PC-3 (cell line): Measurements from ENCODE around the gene SAMD4A. TPM values are rescaled to one million over a fixed set of nuclear protein-coding genes. Genes with fewer than 3 reads are reported as not detected.
A peak's percentile ranks its signal among the peaks of the same experiment; 100 is the strongest.

Source experiments
- ATAC-seq: fragments of 200-7000 bp; cut with Tn5 transposase; 2 replicates; pipeline ENCODE4 v1.9.1; 2020; ENCODE audit warnings: mild to moderate bottlenecking, moderate library complexity
- BruUV-seq: library from RNA; stranded (reverse); fragments of 400-500 nt; replicated peaks from 2 replicates; lab custom pipeline; 2021; lab: Mats Ljungman, UMichigan
- CTCF ChIA-PET: fragments of 300-600 bp; sonication (Branson Sonifier 250); formaldehyde crosslinking; loops from one replicate; lab custom pipeline; 2022; ENCODE audit warnings: antibody characterized with exemption; lab: Charles Lee
- POLR2A ChIA-PET: fragments of 300-600 bp; sonication (Branson Sonifier 250); formaldehyde crosslinking; loops from one replicate; lab custom pipeline; 2022; ENCODE audit warnings: antibody characterized with exemption; ENCODE audit not compliant: unreplicated experiment; lab: Charles Lee
- DNase-seq: peaks from one replicate; pipeline ENCODE4 v3.0.0-alpha.2; 2015
- H2AFZ ChIP-seq: fragments of 300-600 bp; sonication (generic); 2 replicates; pipeline ENCODE4 v1.6.0; 2016; ENCODE audit warnings: antibody characterized with exemption, low read length
- H3F3A ChIP-seq: fragments of 300-600 bp; sonication (generic); one replicate; pipeline ENCODE4 v1.6.0; 2017; ENCODE audit warnings: antibody characterized with exemption, low read length, control low read depth, mild to moderate bottlenecking; ENCODE audit not compliant: unreplicated experiment
- H3K27ac ChIP-seq: fragments of 300-600 bp; sonication (generic); 2 replicates; pipeline ENCODE4 v1.5.1; 2016; ENCODE audit warnings: mild to moderate bottlenecking, low read length
- H3K27me3 ChIP-seq: fragments of 300-600 bp; sonication (generic); 2 replicates; pipeline ENCODE4 v1.6.1; 2016; ENCODE audit warnings: low read length, mixed read lengths
- H3K36me3 ChIP-seq: fragments of 300-600 bp; sonication (generic); 2 replicates; pipeline ENCODE4 v1.6.1; 2016; ENCODE audit warnings: low read depth, mixed run types, low read length, mixed read lengths
- H3K4me1 ChIP-seq: fragments of 300-600 bp; sonication (generic); 2 replicates; pipeline ENCODE4 v1.5.1; 2016; ENCODE audit warnings: low read length; ENCODE audit not compliant: insufficient read depth
- H3K4me2 ChIP-seq: fragments of 300-600 bp; sonication (generic); 2 replicates; pipeline ENCODE4 v1.6.0; 2016; ENCODE audit warnings: low read length
- H3K4me3 ChIP-seq: fragments of 300-600 bp; sonication (generic); 2 replicates; pipeline ENCODE4 v1.5.1; 2016; ENCODE audit warnings: mild to moderate bottlenecking, low read length, mixed read lengths
- H3K79me2 ChIP-seq: fragments of 300-600 bp; sonication (generic); 2 replicates; pipeline ENCODE4 v1.6.1; 2017; ENCODE audit warnings: low read length, mixed read lengths
- H3K9ac ChIP-seq: fragments of 300-600 bp; sonication (generic); 2 replicates; pipeline ENCODE4 v1.6.0; 2016; ENCODE audit warnings: mild to moderate bottlenecking, low read length
- H3K9me2 ChIP-seq: fragments of 300-600 bp; sonication (generic); replicated peaks from 2 replicates; pipeline ENCODE4 v1.6.1; 2016; ENCODE audit warnings: mixed run types, low read length, mixed read lengths
- H3K9me3 ChIP-seq: fragments of 300-600 bp; sonication (generic); 2 replicates; pipeline ENCODE4 v1.6.1; 2016; ENCODE audit warnings: low read length, mixed read lengths
- H4K20me1 ChIP-seq: fragments of 300-600 bp; sonication (generic); 2 replicates; pipeline ENCODE4 v1.6.1; 2016; ENCODE audit warnings: low read length, mixed read lengths
- CTCF ChIP-seq: fragments of 300-600 bp; sonication (generic); conservative IDR thresholded peaks from 2 replicates; pipeline ENCODE4 v1.5.1; 2017; ENCODE audit warnings: antibody characterized with exemption, low read depth, mild to moderate bottlenecking, low read length
- EZH2 ChIP-seq: fragments of 300-600 bp; sonication (generic); IDR thresholded peaks from one replicate; pipeline ENCODE4 v1.6.1; 2017; ENCODE audit warnings: antibody characterized with exemption, mild to moderate bottlenecking, low read length; ENCODE audit not compliant: unreplicated experiment
- EZH2phosphoT487 ChIP-seq: fragments of 300-600 bp; sonication (generic); IDR thresholded peaks from 2 replicates; pipeline ENCODE4 v1.6.1; 2018; ENCODE audit warnings: mild to moderate bottlenecking, antibody characterized with exemption, low read length, borderline replicate concordance
- intact Hi-C: fragments of 100-400 bp; cut with micrococcal nuclease; formaldehyde crosslinking; loops from 2 replicates; pipeline ENCODE4 v1.9.0; 2023
- total RNA-seq: library from RNA; depleted of rRNA; stranded (reverse); fragments of >200 nt; gene quantifications from 2 replicates; pipeline ENCODE4 v1.2.3, GENCODE V29; 2014

SAMD4A gene
- total RNA-seq, 1 experiment from 2014 or later = 42.9 TPM

DNA sequence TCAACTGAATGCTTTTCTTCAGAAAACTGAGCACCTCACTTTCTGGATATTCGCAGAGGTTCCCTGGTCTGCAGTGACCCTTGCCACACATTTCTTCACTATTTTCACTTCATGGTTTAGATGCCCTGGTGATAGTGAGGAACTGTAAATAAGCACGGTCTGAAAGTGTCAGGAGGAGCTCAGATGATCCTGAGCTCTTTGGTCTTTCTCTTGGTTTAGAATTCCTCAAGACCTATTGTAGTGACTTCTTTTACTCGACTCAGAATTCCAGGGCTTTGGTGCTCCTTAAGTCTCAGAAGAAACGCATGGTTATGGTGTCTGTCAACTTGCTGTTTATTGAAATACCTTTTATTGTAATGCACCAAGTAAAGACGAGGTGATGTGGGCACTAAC is 84.0 kb downstream of the SAMD4A start:
- peak overlapping the region; percentile 75 for H3K4me2 ChIP-seq
- TF ChIP-seq EZH2phosphoT487 (no peak), EZH2 (no peak), CTCF (no peak)
- no peaks in the 10 kb centered on the region for H3K27me3 ChIP-seq
- no peak for ATAC-seq
- no peaks in the 10 kb centered on the region for H3K9me2 ChIP-seq
- H3K27ac ChIP-seq = peak overlapping the region; percentile 90
- peaks cover 76% of the 10 kb centered on the region for H3K79me2 ChIP-seq
- no peaks in the 10 kb centered on the region for H3K9me3 ChIP-seq
- H3K4me1 ChIP-seq = peaks cover 63% of the 10 kb centered on the region
- BruUV-seq = no TSS peak
- ChIA-PET POLR2A (interaction anchor here (0.6 kb wide), 2 partner anchors 8 to 63 kb away, joined by 5 to 7 read pairs; no protein-coding TSS in a partner anchor), CTCF (interaction anchor here (0.6 to 1.0 kb wide), 2 partner anchors 50 to 122 kb away, joined by 3 read pairs; no protein-coding TSS in a partner anchor)
- intact Hi-C loops = loop anchor here (5.0 kb wide), 1 partner anchor 86 kb away; no protein-coding TSS in a partner anchor
- H3K4me3 ChIP-seq = no peak overlapping the region; the same call in 1 of the 2 replicates
- peak overlapping the region; percentile 64; the same call in 1 of the 2 replicates for H3K9ac ChIP-seq
- peaks cover 22% of the 10 kb centered on the region for H3F3A ChIP-seq
- no peak overlapping the region for H2AFZ ChIP-seq
- no peak for DNase-seq
- H3K36me3 ChIP-seq = no peaks in the 10 kb centered on the region
- H4K20me1 ChIP-seq = no peaks in the 10 kb centered on the region

DNA sequence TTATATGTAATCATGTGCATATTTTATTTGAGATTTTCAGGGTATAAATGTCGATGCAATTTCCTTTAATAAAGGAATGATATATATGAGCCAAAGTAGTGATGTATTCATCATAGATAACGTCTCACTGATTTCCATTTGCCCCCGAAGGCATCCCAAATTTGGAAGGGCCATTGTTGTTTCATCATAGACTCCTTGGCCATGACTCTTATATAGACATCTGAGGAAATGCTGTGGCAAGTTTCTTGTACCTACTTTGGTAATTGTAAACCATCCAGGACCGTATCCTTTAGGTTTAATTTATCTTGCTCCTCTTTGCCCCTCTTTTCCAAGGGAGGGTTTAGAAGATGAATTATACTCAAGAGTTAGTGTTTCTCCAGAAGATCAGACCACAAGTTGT is 84.7 kb downstream of the SAMD4A start:
- DNase-seq = peak; percentile 55
- Histone ChIP-seq H3K27me3 (no peaks in the 10 kb centered on the region), H3K9me3 (no peaks in the 10 kb centered on the region), H3K9me2 (no peaks in the 10 kb centered on the region), H4K20me1 (no peaks in the 10 kb centered on the region), H3K27ac (peak overlapping the region; percentile 90), H2AFZ (0 out of 2 replicates have a peak overlapping the region, but pooled peaks have one; percentile 0), H3K36me3 (no peaks in the 10 kb centered on the region), H3F3A (peaks cover 22% of the 10 kb centered on the region), H3K79me2 (peaks cover 83% of the 10 kb centered on the region), H3K4me1 (peaks cover 63% of the 10 kb centered on the region), H3K4me2 (peak overlapping the region; percentile 75), H3K9ac (peak overlapping the region; percentile 64), H3K4me3 (peak overlapping the region; percentile 21)
- ChIA-PET CTCF (interaction anchor here (0.6 kb wide), 1 partner anchor 88 kb away, joined by 3 read pairs; no protein-coding TSS in a partner anchor), POLR2A (interaction anchor here (1.1 kb wide), 1 partner anchor 86 kb away, joined by 14 read pairs; the partner anchor contains the start of gene SAMD4A)
- ATAC-seq = peak; percentile 3
- intact Hi-C loops = loop anchor here (1.0 to 5.0 kb wide), 7 partner anchors 18 to 122 kb away; no protein-coding TSS in a partner anchor
- TF ChIP-seq EZH2 (no peak), CTCF (no peak), EZH2phosphoT487 (no peak)
- TSS peak; percentile 99 for BruUV-seq

GRCh38 chr14:54652188-54652587 is 85.3 kb downstream of the SAMD4A start:
- H3K9me2 ChIP-seq = no peaks in the 10 kb centered on the region
- ChIA-PET CTCF (interaction anchor here (0.5 to 0.7 kb wide), 5 partner anchors 9 to 121 kb away, joined by 3 to 9 read pairs (median 4); no protein-coding TSS in a partner anchor), POLR2A (interaction anchor here (0.6 to 1.4 kb wide), 4 partner anchors 11 to 87 kb away, joined by 3 to 14 read pairs (median 4); partner anchors contain the start of gene SAMD4A)
- peak overlapping the region; percentile 45 for H3K4me3 ChIP-seq
- no peaks in the 10 kb centered on the region for H3K36me3 ChIP-seq
- H3K27ac ChIP-seq = peak overlapping the region; percentile 90
- H3F3A ChIP-seq = peaks cover 22% of the 10 kb centered on the region
- H3K4me2 ChIP-seq = peak overlapping the region; percentile 75
- no peaks in the 10 kb centered on the region for H4K20me1 ChIP-seq
- DNase-seq (peak; percentile 100), ATAC-seq (peak; percentile 97)
- H3K79me2 ChIP-seq = peaks cover 87% of the 10 kb centered on the region
- H3K4me1 ChIP-seq = peaks cover 62% of the 10 kb centered on the region
- no TSS peak for BruUV-seq
- H3K9ac ChIP-seq = peak overlapping the region; percentile 64
- no peak overlapping the region for H2AFZ ChIP-seq
- intact Hi-C loops = loop anchor here (1.0 to 5.0 kb wide), 7 partner anchors 17 to 121 kb away; no protein-coding TSS in a partner anchor
- no peaks in the 10 kb centered on the region for H3K9me3 ChIP-seq
- TF ChIP-seq EZH2phosphoT487 (no peak), EZH2 (no peak), CTCF (no peak)
- no peaks in the 10 kb centered on the region for H3K27me3 ChIP-seq
